ENCODE results near the gene ZNG1C.
"Not testable (repeated sequence)": the region's sequence is repeated elsewhere in the genome, so short reads cannot be mapped to it uniquely, and the experiment has no call there.

Gene ZNG1C

GRCh38 chr9:68241683-68242082, at the start of gene ZNG1C:
Gene ZNG1C (plus strand): TSS chr9:68241983. CDS start chr9:68242032, 49 bp downstream.
- not testable (repeated sequence) for H3K27ac ChIP-seq (ENCODE audit: low read depth, low read length); H3F3A ChIP-seq (ENCODE audit: control insufficient read depth, insufficient read depth); H3K36me3 ChIP-seq (ENCODE audit: control insufficient read depth, low read length); H3K27me3 ChIP-seq (ENCODE audit: control insufficient read depth, low read length); H3K9me2 ChIP-seq (replicated peaks; ENCODE audit: control insufficient read depth, low read length); H3K4me3 ChIP-seq (ENCODE audit: low read length); H3K4me1 ChIP-seq (ENCODE audit: control insufficient read depth, low read length); H3K4me2 ChIP-seq (ENCODE audit: low read length); H3K9me3 ChIP-seq (ENCODE audit: control insufficient read depth, insufficient read depth, low read length); H4K20me1 ChIP-seq (ENCODE audit: control insufficient read depth, insufficient read depth, low read depth, low read length); H3K79me2 ChIP-seq (ENCODE audit: control insufficient read depth, low read length)

GRCh38 chr9:68242437-68242836, 654 bp downstream of the ZNG1C start:
- H3K36me3 ChIP-seq (ENCODE audit: control insufficient read depth, low read length); H3K79me2 ChIP-seq (ENCODE audit: control insufficient read depth, low read length); H3K4me2 ChIP-seq (ENCODE audit: low read length); H3K4me3 ChIP-seq (ENCODE audit: low read length); H4K20me1 ChIP-seq (ENCODE audit: control insufficient read depth, insufficient read depth, low read depth, low read length); H3F3A ChIP-seq (ENCODE audit: control insufficient read depth, insufficient read depth); H3K27ac ChIP-seq (ENCODE audit: low read depth, low read length); H3K27me3 ChIP-seq (ENCODE audit: control insufficient read depth, low read length); H3K4me1 ChIP-seq (ENCODE audit: control insufficient read depth, low read length); H3K9me2 ChIP-seq (replicated peaks; ENCODE audit: control insufficient read depth, low read length); H3K9me3 ChIP-seq (ENCODE audit: control insufficient read depth, insufficient read depth, low read length): not testable (repeated sequence)

DNA sequence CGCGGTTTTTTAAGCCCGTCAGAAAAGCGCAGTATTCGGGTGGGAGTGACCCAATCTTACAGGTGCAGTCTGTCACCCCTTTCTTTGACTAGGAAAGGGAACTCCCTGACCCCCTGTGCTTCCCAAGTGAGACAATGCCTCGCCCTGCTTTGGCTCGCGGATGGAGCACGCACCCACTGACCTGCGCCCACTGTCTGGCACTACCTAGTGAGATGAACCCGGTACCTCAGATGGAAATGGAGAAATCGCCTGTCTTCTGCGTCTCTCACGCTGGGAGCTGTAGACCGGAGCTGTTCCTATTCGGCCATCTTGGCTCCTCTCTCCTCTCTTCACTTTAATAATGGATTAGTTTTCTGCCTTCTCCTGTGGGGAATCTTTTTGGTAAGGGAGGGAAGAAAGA, 39.3 kb downstream of the ZNG1C start:
- not testable (repeated sequence) for H3K9me3 ChIP-seq (ENCODE audit: control insufficient read depth, insufficient read depth, low read length); H3K36me3 ChIP-seq (ENCODE audit: control insufficient read depth, low read length); H3F3A ChIP-seq (ENCODE audit: control insufficient read depth, insufficient read depth); H3K9me2 ChIP-seq (replicated peaks; ENCODE audit: control insufficient read depth, low read length); H3K4me2 ChIP-seq (ENCODE audit: low read length); H3K27me3 ChIP-seq (ENCODE audit: control insufficient read depth, low read length); H4K20me1 ChIP-seq (ENCODE audit: control insufficient read depth, insufficient read depth, low read depth, low read length); H3K79me2 ChIP-seq (ENCODE audit: control insufficient read depth, low read length); H3K27ac ChIP-seq (ENCODE audit: low read depth, low read length); H3K4me3 ChIP-seq (ENCODE audit: low read length); H3K4me1 ChIP-seq (ENCODE audit: control insufficient read depth, low read length)

GRCh38 chr9:68302567-68302966, 60.8 kb downstream of the ZNG1C start, which contains the start of gene FOXD4L3:
Gene FOXD4L3 (plus strand): TSS chr9:68302867. CDS start chr9:68302952, 85 bp downstream.
- not testable (repeated sequence) for H3K9me3 ChIP-seq (ENCODE audit: control insufficient read depth, insufficient read depth, low read length); H3K4me3 ChIP-seq (ENCODE audit: low read length); H3K79me2 ChIP-seq (ENCODE audit: control insufficient read depth, low read length); H3K36me3 ChIP-seq (ENCODE audit: control insufficient read depth, low read length); H3K4me2 ChIP-seq (ENCODE audit: low read length); H3K27ac ChIP-seq (ENCODE audit: low read depth, low read length); H4K20me1 ChIP-seq (ENCODE audit: control insufficient read depth, insufficient read depth, low read depth, low read length); H3F3A ChIP-seq (ENCODE audit: control insufficient read depth, insufficient read depth); H3K4me1 ChIP-seq (ENCODE audit: control insufficient read depth, low read length); H3K27me3 ChIP-seq (ENCODE audit: control insufficient read depth, low read length); H3K9me2 ChIP-seq (replicated peaks; ENCODE audit: control insufficient read depth, low read length)

DNA sequence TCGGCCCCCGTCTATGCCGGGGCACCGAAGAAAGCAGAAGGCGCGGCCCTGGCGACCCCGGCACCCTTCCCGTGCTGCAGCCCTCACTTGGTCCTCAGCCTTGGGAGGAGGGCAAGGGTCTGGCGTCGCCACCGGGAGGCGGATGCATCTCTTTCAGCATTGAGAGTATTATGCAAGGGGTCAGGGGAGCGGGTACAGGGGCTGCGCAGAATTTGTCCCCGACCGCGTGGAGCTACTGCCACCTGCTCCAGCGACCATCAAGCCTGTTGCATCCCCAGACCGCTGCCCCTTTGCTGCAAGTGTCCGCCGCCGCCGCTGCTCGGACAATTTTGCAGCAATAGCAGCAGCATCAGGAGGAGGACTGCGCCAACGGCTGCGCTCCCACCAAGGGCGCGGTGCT, 62.0 kb downstream of the ZNG1C start:
- H3K4me1 ChIP-seq (ENCODE audit: control insufficient read depth, low read length); H3K4me3 ChIP-seq (ENCODE audit: low read length); H3F3A ChIP-seq (ENCODE audit: control insufficient read depth, insufficient read depth); H3K79me2 ChIP-seq (ENCODE audit: control insufficient read depth, low read length); H3K9me3 ChIP-seq (ENCODE audit: control insufficient read depth, insufficient read depth, low read length); H3K4me2 ChIP-seq (ENCODE audit: low read length); H3K27me3 ChIP-seq (ENCODE audit: control insufficient read depth, low read length); H4K20me1 ChIP-seq (ENCODE audit: control insufficient read depth, insufficient read depth, low read depth, low read length); H3K36me3 ChIP-seq (ENCODE audit: control insufficient read depth, low read length); H3K9me2 ChIP-seq (replicated peaks; ENCODE audit: control insufficient read depth, low read length); H3K27ac ChIP-seq (ENCODE audit: low read depth, low read length): not testable (repeated sequence)

DNA sequence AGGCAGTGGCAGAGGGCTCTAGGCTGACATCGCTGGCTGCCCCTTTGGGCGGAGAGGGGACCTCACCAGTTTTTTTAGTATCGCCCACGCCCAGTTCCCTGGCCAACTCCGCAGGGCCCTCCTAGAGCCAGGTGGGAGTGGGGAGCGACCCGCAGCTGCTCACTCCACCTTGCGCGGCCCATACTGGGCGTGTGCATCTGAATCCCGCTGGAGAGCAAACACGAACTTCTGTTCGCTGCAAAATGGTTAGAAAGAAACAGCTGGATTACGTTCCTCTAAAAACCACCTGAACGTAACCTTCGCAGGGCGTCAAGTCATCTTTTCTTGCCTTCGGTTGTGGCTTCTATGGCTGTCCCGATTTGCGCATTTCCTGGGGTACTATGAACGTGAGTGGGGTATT, 62.4 kb downstream of the ZNG1C start:
- H3K27me3 ChIP-seq (ENCODE audit: control insufficient read depth, low read length); H3F3A ChIP-seq (ENCODE audit: control insufficient read depth, insufficient read depth); H3K9me3 ChIP-seq (ENCODE audit: control insufficient read depth, insufficient read depth, low read length); H3K4me3 ChIP-seq (ENCODE audit: low read length); H3K9me2 ChIP-seq (replicated peaks; ENCODE audit: control insufficient read depth, low read length); H3K4me1 ChIP-seq (ENCODE audit: control insufficient read depth, low read length); H3K36me3 ChIP-seq (ENCODE audit: control insufficient read depth, low read length); H3K79me2 ChIP-seq (ENCODE audit: control insufficient read depth, low read length); H3K4me2 ChIP-seq (ENCODE audit: low read length); H3K27ac ChIP-seq (ENCODE audit: low read depth, low read length); H4K20me1 ChIP-seq (ENCODE audit: control insufficient read depth, insufficient read depth, low read depth, low read length): not testable (repeated sequence)

GRCh38 chr9:68304777-68305176, 63.0 kb downstream of the ZNG1C start:
- not testable (repeated sequence) for H3K27me3 ChIP-seq (ENCODE audit: control insufficient read depth, low read length); H3K4me3 ChIP-seq (ENCODE audit: low read length); H3K4me2 ChIP-seq (ENCODE audit: low read length); H4K20me1 ChIP-seq (ENCODE audit: control insufficient read depth, insufficient read depth, low read depth, low read length); H3K27ac ChIP-seq (ENCODE audit: low read depth, low read length); H3K4me1 ChIP-seq (ENCODE audit: control insufficient read depth, low read length); H3K9me2 ChIP-seq (replicated peaks; ENCODE audit: control insufficient read depth, low read length); H3F3A ChIP-seq (ENCODE audit: control insufficient read depth, insufficient read depth); H3K79me2 ChIP-seq (ENCODE audit: control insufficient read depth, low read length); H3K9me3 ChIP-seq (ENCODE audit: control insufficient read depth, insufficient read depth, low read length); H3K36me3 ChIP-seq (ENCODE audit: control insufficient read depth, low read length)

DNA sequence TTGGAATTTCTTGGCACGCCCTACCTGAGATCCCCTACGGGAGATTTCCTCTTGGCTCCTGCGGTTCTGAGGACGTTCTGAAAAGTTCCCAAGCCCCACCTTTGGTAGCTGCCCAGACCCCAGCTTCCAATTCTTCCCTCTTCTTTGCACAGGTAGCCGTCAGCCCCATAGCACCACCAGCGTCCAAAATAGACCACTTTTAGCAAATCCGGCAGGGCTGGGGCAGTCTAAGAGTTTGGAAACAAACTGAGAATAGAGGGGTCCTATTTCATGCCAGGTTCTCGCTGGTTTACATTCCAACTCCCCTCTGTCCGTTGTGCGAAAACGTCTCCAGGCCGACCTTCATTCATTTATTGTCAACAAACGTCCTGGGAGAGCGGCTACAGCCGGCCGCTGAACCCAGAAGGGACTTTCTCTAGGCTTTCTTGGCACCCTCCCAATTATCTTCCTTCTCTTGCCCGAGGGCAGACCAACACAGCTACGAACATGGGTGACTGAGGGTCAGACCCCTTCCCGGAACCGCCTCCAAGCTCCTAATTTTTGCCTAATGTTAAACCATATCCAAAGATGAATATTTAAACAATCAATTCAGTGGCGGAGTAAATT, 64.0 kb downstream of the ZNG1C start:
- H3K4me1 ChIP-seq (ENCODE audit: control insufficient read depth, low read length); H3K9me2 ChIP-seq (replicated peaks; ENCODE audit: control insufficient read depth, low read length); H3K4me3 ChIP-seq (ENCODE audit: low read length); H3K27me3 ChIP-seq (ENCODE audit: control insufficient read depth, low read length); H3F3A ChIP-seq (ENCODE audit: control insufficient read depth, insufficient read depth); H3K4me2 ChIP-seq (ENCODE audit: low read length); H3K9me3 ChIP-seq (ENCODE audit: control insufficient read depth, insufficient read depth, low read length); H3K36me3 ChIP-seq (ENCODE audit: control insufficient read depth, low read length); H4K20me1 ChIP-seq (ENCODE audit: control insufficient read depth, insufficient read depth, low read depth, low read length); H3K27ac ChIP-seq (ENCODE audit: low read depth, low read length); H3K79me2 ChIP-seq (ENCODE audit: control insufficient read depth, low read length): not testable (repeated sequence)

Measured in DOHH2 (cell line).